Tibial nerve (tissue), 4 donors: ENCODE data around the gene TMEM59. TPM values are rescaled to one million over a fixed set of nuclear protein-coding genes. Genes with fewer than 3 reads are reported as not detected.
"Not testable (repeated sequence)": the region's sequence is repeated elsewhere in the genome, so short reads cannot be mapped to it uniquely, and the experiment has no call there.

ENCODE experiments used
- DNase-seq, 2 donors: peaks; one replicate each; pipeline ENCODE4 v3.0.0-alpha.2; 2019; ENCODE audit warnings: low spot score in 2 of 2
- H3K27ac ChIP-seq, 4 donors: fragments of 200-600 bp; sonication (generic) in 3 of 4; one replicate each; pipeline ENCODE4 v1.5.1; 2017 to 2019; ENCODE audit warnings: mild to moderate bottlenecking in 1 of 4
- H3K27me3 ChIP-seq, 2 donors: fragments of 200-600 bp; sonication (generic) in 1 of 2; one replicate each; pipeline versions ENCODE4 v1.5.1 to v1.6.0; 2017 to 2019
- H3K36me3 ChIP-seq, 3 donors: fragments of 200-600 bp; sonication (generic); one replicate each; pipeline ENCODE4 v1.5.1; 2018 to 2019
- H3K4me1 ChIP-seq, 4 donors: fragments of 200-600 bp; sonication (generic) in 3 of 4; one replicate each; pipeline ENCODE4 v1.5.1; 2017 to 2019
- H3K4me3 ChIP-seq, 4 donors: fragments of 200-600 bp; sonication (generic) in 3 of 4; one replicate each; pipeline ENCODE4 v1.5.1; 2017 to 2019; ENCODE audit warnings: mild to moderate bottlenecking in 1 of 4, moderate library complexity in 1 of 4
- H3K9me3 ChIP-seq, 4 donors: fragments of 200-600 bp; sonication (generic) in 3 of 4; one replicate each; pipeline ENCODE4 v1.5.1; 2017 to 2019
- CTCF ChIP-seq, 5 experiments: fragments of 200-600 bp in 3 of 5; fragments of 450-650 bp in 2 of 5; sonication (generic) in 3 of 5; IDR thresholded peaks; one replicate each; pipeline ENCODE4 v1.5.1; 2016 to 2019; ENCODE audit warnings: antibody characterized with exemption in 5 of 5, mild to moderate bottlenecking in 3 of 5, moderate library complexity in 2 of 5
- EP300 ChIP-seq, 2 donors: sonication (generic); formaldehyde crosslinking; IDR thresholded peaks; one replicate each; pipeline ENCODE4 v1.6.1; 2017; ENCODE audit warnings: antibody characterized with exemption in 2 of 2, mild to moderate bottlenecking in 1 of 2
- POLR2A ChIP-seq, 2 donors: fragments of 450-650 bp; IDR thresholded peaks; one replicate each; pipeline ENCODE4 v1.6.1; 2017; ENCODE audit warnings: antibody characterized with exemption in 2 of 2, mild to moderate bottlenecking in 2 of 2, moderate library complexity in 2 of 2
- WGBS, 2 donors: methylation state at CpG; one replicate each; pipeline ENCODE4 v1.1.5; 2018; 5-methylcytosine and 5-hydroxymethylcytosine counted together
- total RNA-seq, 4 donors: library from RNA; depleted of rRNA; stranded (reverse); fragments of >200 nt; gene quantifications; one replicate each; pipeline ENCODE4 v1.1.0, GENCODE V29; 2016

TMEM59 gene
- total RNA-seq, 4 donors from 2014 or later, result 145 to 304 (median 189) TPM

GRCh38 chr1:54095546-54096226, 42.7 kb upstream of the TMEM59 start:
- no peaks in the 10 kb centered on the region for H3K4me1 ChIP-seq
- peak overlapping the region in 1 of 4 donors; percentile 36 for H3K27ac ChIP-seq
- H3K27me3 ChIP-seq, result no peaks in the 10 kb centered on the region
- H3K4me3 ChIP-seq, result no peak overlapping the region
- peaks cover 0 to 9% (median 0%) of the 10 kb centered on the region in 3 donors for H3K36me3 ChIP-seq
- WGBS, 2 donors, result 40 to 54% methylated on average over 8 of the region's 8 CpGs
- no peak for DNase-seq
- TF ChIP-seq POLR2A (IDR thresholded peaks at IDR 0.05) (no peak), EP300 (IDR thresholded peaks at IDR 0.05) (no peak), CTCF (IDR thresholded peaks at IDR 0.05) (no peak)
- no peaks in the 10 kb centered on the region for H3K9me3 ChIP-seq

- DNase-seq, H3K9me3 ChIP-seq: not testable (repeated sequence)
Observed at GRCh38 chr1:54094730-54095105, 41.7 kb upstream of the TMEM59 start.

GRCh38 chr1:54094001-54094729, 41.2 kb upstream of the TMEM59 start:
- H3K27ac ChIP-seq, result no peak overlapping the region
- no peak for DNase-seq
- H3K27me3 ChIP-seq, result no peaks in the 10 kb centered on the region
- peaks cover 0 to 12% (median 0%) of the 10 kb centered on the region in 3 donors for H3K36me3 ChIP-seq
- H3K4me3 ChIP-seq, result no peak overlapping the region
- WGBS, 2 donors, result 70 to 77% methylated on average over 4 of the region's 4 CpGs
- no peaks in the 10 kb centered on the region for H3K4me1 ChIP-seq
- TF ChIP-seq POLR2A (IDR thresholded peaks at IDR 0.05) (no peak), EP300 (IDR thresholded peaks at IDR 0.05) (no peak), CTCF (IDR thresholded peaks at IDR 0.05) (no peak)
- H3K9me3 ChIP-seq, result no peaks in the 10 kb centered on the region

More at GRCh38 chr1:54094730-54095105, 41.7 kb upstream of the TMEM59 start:
- not testable (repeated sequence) for H3K4me1 ChIP-seq, H3K4me3 ChIP-seq, H3K27ac ChIP-seq, H3K27me3 ChIP-seq
- 100% methylated on average over 1 of the region's 1 CpG for WGBS, 2 donors
- H3K36me3 ChIP-seq, result peaks cover 0 to 10% (median 0%) of the 10 kb centered on the region in 3 donors

- Histone ChIP-seq H3K36me3 (peaks cover 0 to 9% (median 0%) of the 10 kb centered on the region in 3 donors), H3K4me3 (no peak overlapping the region), H3K9me3 (no peaks in the 10 kb centered on the region), H3K27ac (no peak overlapping the region), H3K27me3 (no peaks in the 10 kb centered on the region), H3K4me1 (no peaks in the 10 kb centered on the region)
- DNase-seq, result no peak
- TF ChIP-seq CTCF (IDR thresholded peaks at IDR 0.05) (no peak), POLR2A (IDR thresholded peaks at IDR 0.05) (no peak), EP300 (IDR thresholded peaks at IDR 0.05) (no peak)
- WGBS, 2 donors, result 82 to 91% methylated on average over 3 of the region's 3 CpGs
Observed at GRCh38 chr1:54091666-54092065, 38.7 kb upstream of the TMEM59 start.

GRCh38 chr1:54088385-54088784, 35.4 kb upstream of the TMEM59 start:
- no peaks in the 10 kb centered on the region for H3K4me1 ChIP-seq
- TF ChIP-seq CTCF (IDR thresholded peaks at IDR 0.05) (no peak), POLR2A (IDR thresholded peaks at IDR 0.05) (no peak), EP300 (IDR thresholded peaks at IDR 0.05) (no peak)
- H3K4me3 ChIP-seq, result no peak overlapping the region
- no peak for DNase-seq
- WGBS, 2 donors, result 88 to 89% methylated on average over 5 of the region's 5 CpGs
- peaks cover 0 to 3% (median 0%) of the 10 kb centered on the region in 3 donors for H3K36me3 ChIP-seq
- H3K27me3 ChIP-seq, result no peaks in the 10 kb centered on the region
- H3K9me3 ChIP-seq, result no peaks in the 10 kb centered on the region
- no peak overlapping the region for H3K27ac ChIP-seq
